ENCODE results near the gene SPANXD. TPM values are rescaled to one million over a fixed set of nuclear protein-coding genes. Genes with fewer than 3 reads are reported as not detected.
"Not testable (repeated sequence)": the region's sequence is repeated elsewhere in the genome, so short reads cannot be mapped to it uniquely, and the experiment has no call there.

The SPANXD gene, protein sequence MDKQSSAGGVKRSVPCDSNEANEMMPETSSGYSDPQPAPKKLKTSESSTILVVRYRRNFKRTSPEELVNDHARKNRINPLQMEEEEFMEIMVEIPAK
- total RNA-seq (2014; rRNA removed; shearing (Covaris generic)): not detected in 2 replicates

DNA sequence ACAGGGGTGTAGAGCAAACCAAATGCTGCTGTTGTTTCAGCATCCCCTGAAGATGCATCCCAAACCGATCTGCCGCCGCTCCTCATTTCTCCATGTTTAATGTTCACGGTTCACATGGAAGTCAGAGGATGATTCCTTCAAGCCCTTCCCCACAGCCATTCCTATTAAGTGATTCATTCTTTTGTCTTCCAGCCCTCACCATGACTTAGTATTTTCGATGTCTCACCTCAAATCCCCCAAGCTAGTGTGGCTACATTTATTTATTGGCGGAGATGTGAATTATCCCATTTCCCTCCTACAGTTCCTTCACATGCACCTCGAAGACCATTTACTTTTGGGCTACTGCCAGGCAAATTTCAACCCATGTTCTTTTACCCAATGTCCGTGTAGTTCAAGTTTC is at the start of gene SPANXD:
TSS of gene SPANXD (minus strand) at position 101 of the 400 bp plus-strand sequence. CDS start 334 bp downstream, outside the sequence.
- not testable (repeated sequence) for H3K4me3 ChIP-seq; H3K36me3 ChIP-seq; DNase-seq; H3K27ac ChIP-seq; H3K27me3 ChIP-seq; H3K9me3 ChIP-seq (replicated peaks); H3K4me1 ChIP-seq

DNA sequence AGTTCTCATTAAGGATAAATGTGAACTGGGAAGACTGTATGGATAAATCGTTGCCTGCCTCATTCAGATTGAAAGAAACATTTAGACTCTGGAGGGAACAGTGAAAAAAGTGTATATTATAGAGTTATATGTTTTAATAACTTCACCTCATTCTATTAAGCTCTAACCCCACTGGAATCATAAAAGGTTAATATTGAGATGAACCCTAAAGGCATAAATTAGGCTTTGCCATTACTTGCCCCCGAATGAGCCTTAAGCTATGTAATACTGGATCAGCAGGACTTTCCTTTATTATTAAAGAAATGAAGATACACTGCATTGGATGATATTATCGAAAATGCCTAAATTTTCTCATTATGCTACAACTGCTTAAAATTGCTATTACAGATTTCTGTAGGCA is 44.1 kb upstream of the SPANXD start:
- H3K36me3 ChIP-seq: no peaks in the 10 kb centered on the region
- H3K9me3 ChIP-seq (replicated peaks): no peaks in the 10 kb centered on the region
- no peaks in the 10 kb centered on the region for H3K4me1 ChIP-seq
- DNase-seq: no peak
- no peak overlapping the region for H3K27ac ChIP-seq
- no peaks in the 10 kb centered on the region for H3K27me3 ChIP-seq
- H3K4me3 ChIP-seq: no peak overlapping the region

DNA sequence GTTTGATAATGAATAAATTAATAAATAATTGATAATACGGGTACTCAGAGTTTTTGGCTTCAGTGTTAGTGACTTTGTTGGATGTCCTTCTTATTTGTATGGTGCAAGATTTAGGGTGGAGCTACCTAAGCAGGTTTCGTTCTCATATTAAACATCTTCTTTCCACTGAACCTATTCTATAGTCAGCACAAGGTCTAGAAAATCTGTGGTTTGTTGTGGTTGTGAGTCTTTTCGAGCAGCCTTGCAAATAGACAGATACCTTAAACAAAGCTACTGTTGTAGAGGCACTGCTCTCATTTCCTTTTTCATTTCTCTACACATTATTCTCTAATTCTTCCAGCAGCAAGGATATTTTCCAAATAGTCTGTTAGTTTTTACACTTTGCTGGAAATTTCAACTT is 38.1 kb upstream of the SPANXD start:
- H3K4me3 ChIP-seq: no peak overlapping the region
- no peaks in the 10 kb centered on the region for H3K36me3 ChIP-seq
- no peaks in the 10 kb centered on the region for H3K4me1 ChIP-seq
- no peaks in the 10 kb centered on the region for H3K9me3 ChIP-seq (replicated peaks)
- H3K27ac ChIP-seq: no peak overlapping the region
- DNase-seq: no peak
- no peaks in the 10 kb centered on the region for H3K27me3 ChIP-seq

DNA sequence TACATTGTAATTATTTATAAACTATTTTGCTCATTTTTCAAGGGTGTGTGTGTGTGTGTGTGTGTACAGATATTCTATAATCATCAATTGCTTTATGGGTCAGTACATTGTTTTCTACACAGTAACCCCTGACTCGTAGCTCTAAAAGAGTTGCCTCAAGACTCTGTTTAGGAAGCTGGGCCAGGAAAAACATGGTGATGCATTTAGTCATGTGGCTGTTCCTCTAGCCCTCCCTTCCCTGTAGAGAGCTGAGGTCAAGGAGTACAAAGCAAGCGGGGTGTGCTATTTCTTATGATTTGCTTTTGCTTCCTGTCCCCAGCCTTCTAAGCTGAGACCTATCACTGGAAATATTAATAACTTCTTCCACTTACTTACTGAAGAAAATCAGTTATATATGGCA is 34.8 kb upstream of the SPANXD start:
- Histone ChIP-seq H3K36me3 (no peaks in the 10 kb centered on the region), H3K27ac (no peak overlapping the region), H3K4me3 (no peak overlapping the region), H3K9me3 (replicated peaks) (no peaks in the 10 kb centered on the region), H3K4me1 (no peaks in the 10 kb centered on the region), H3K27me3 (no peaks in the 10 kb centered on the region)
- DNase-seq: no peak

DNA sequence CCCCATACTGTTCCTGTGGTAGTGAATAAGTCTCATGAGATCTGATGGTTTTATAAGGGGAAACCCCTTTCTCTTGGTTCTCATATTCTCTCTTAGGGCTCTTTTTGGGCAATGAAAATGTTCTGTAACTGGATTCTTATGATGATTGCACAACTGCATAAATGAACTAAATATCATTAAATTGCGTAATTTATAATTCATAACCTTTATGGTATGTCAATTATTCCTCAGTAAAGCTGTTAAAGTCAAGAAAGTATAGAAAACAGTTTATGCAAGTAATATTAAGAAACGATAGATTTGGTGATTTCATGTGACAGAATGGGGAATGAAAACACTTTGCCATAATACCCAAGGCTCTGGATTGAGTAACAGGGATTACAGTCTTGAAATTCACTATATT is 33.5 kb upstream of the SPANXD start:
- H3K4me3 ChIP-seq: no peak overlapping the region
- no peaks in the 10 kb centered on the region for H3K9me3 ChIP-seq (replicated peaks)
- H3K4me1 ChIP-seq: no peaks in the 10 kb centered on the region
- H3K27me3 ChIP-seq: no peaks in the 10 kb centered on the region
- DNase-seq: no peak
- no peak overlapping the region for H3K27ac ChIP-seq
- no peaks in the 10 kb centered on the region for H3K36me3 ChIP-seq

DNA sequence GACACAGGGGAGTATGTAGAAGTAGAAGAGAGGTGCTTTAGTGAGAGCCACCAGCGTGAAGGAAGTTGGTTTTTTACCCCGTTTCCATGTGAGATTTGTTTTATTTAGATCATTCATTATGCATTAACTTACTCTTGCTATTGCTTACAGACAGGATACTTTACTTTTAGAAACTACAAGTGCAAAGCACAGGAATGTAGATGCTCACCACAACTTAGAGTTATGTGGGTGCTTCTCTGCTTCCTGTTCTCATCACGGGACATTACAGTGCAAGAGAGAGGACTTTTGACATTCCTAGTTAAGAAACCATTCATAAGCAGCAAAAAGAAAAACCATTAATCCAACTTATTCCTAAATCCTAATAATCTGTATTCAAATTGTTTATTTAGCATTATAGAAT is 25.6 kb upstream of the SPANXD start:
- no peaks in the 10 kb centered on the region for H3K27me3 ChIP-seq

DNA sequence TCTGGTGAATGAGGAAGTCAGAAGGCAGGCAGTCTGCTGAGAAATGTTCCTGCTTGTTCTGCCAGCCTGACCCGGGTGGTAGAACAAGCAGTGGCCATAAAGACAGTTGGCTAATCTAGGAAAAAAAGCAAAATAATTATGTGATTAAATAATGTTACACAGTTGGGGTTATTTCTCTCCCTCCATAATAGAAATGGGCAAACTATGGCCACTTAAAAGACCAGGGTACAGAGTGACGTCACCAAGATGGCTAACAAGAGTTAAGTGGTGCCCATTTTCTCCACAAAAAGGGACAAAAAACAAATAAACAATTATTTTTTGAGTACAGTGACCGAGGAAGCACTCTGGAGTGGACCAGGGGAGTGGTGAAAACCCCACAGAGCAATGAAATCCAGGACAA is 16.1 kb upstream of the SPANXD start:
- no peak for DNase-seq
- H3K9me3 ChIP-seq (replicated peaks): no peaks in the 10 kb centered on the region
- no peak overlapping the region for H3K4me3 ChIP-seq
- H3K4me1 ChIP-seq: no peaks in the 10 kb centered on the region
- H3K27ac ChIP-seq: no peak overlapping the region
- no peaks in the 10 kb centered on the region for H3K36me3 ChIP-seq
- H3K27me3 ChIP-seq: no peaks in the 10 kb centered on the region

More for the DNA sequence above, 25.6 kb upstream of the SPANXD start:
- Histone ChIP-seq H3K4me3 (no peak overlapping the region), H3K36me3 (no peaks in the 10 kb centered on the region), H3K9me3 (replicated peaks) (no peaks in the 10 kb centered on the region), H3K27ac (no peak overlapping the region), H3K4me1 (no peaks in the 10 kb centered on the region)
- DNase-seq: no peak

DNA sequence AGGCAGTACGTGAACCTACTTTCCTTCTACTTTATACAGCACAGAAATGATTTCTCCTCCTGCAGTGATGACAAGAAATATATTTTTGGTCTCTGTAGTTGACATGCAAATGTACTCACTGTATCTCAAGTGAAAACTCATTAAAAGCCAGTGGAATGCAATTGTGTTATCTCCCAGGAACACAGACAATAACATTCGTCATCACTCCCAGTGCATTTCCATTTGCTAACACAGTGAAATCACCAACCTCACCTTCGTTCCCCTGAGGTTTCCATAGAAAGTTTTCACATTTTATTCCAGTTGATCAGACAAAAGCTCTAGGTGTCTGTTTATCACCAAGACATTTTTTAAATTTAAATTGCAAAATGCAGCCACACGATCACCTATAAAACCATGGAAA is 2.5 kb upstream of the SPANXD start:
- H3K9me3 ChIP-seq (replicated peaks): no peaks in the 10 kb centered on the region
- DNase-seq: no peak

DNA sequence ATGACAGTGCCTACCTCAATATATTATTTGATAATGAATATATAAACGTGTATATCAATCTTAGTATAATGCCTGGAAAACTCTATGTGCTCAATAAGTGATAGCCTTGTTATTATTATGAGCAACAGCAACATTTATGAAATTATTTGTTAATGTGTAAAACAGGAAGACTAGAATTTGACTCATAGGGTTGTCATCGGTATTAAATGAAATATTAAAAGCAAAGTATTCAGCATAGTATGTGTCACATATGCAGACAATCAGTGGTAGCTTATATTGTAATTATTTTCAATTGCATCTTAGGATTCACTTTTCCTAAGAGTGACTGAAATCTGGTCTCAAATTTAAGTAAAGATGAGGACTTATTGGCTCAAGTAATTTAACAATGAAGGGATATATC is 24.6 kb downstream of the SPANXD start:
- H3K4me1 ChIP-seq: no peaks in the 10 kb centered on the region
- H3K9me3 ChIP-seq (replicated peaks): no peaks in the 10 kb centered on the region
- H3K4me3 ChIP-seq: no peak overlapping the region
- no peaks in the 10 kb centered on the region for H3K36me3 ChIP-seq
- no peak for DNase-seq
- no peaks in the 10 kb centered on the region for H3K27me3 ChIP-seq
- H3K27ac ChIP-seq: no peak overlapping the region

More for the DNA sequence above, 2.5 kb upstream of the SPANXD start:
- Histone ChIP-seq H3K36me3 (no peaks in the 10 kb centered on the region), H3K4me1 (no peaks in the 10 kb centered on the region), H3K4me3 (no peak overlapping the region), H3K27ac (no peak overlapping the region), H3K27me3 (no peaks in the 10 kb centered on the region)

DNA sequence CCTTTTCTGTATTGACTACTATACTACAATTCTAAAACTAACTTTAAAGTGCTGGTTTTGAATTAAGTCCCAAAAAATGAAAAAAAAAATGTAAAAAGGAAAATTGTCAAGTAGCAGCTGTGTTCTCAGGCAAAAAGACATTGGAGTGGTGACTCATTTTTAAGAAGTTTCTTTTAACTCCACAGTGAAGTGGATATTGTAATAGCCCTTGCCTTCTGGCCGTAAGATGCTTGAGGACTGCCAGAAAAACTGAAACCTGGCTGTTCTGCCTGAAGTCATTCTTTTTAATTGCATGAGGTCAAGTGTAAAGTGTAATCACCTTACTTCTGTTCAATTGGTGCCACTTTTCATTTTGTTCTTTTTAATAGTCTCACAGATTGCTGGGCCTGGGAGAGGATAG is 28.9 kb downstream of the SPANXD start:
- no peak for DNase-seq
- Histone ChIP-seq H3K9me3 (replicated peaks) (no peaks in the 10 kb centered on the region), H3K36me3 (no peaks in the 10 kb centered on the region), H3K4me3 (no peak overlapping the region), H3K4me1 (no peaks in the 10 kb centered on the region), H3K27ac (no peak overlapping the region), H3K27me3 (no peaks in the 10 kb centered on the region)

DNA sequence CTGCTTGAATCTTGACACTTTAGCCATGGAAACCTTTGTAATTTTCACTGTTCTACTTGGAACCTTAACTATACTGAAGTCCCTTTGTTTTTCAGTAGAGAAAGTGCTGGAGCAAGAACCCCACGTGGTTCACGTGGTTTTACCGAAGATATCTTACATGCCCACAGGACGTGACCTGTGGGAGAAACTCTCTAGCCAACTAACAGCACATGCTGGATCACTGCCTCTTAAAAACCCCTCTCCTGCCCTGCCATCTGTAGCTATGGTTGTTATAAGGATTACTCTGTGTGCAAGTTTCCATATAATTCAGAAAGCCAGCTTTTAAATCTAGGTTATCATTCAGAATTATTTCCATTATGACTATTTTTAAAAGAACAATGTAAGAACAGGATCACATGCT is 30.2 kb downstream of the SPANXD start:
- H3K4me1 ChIP-seq: no peaks in the 10 kb centered on the region
- no peak overlapping the region for H3K27ac ChIP-seq
- no peak for DNase-seq
- H3K36me3 ChIP-seq: no peaks in the 10 kb centered on the region
- H3K4me3 ChIP-seq: no peak overlapping the region
- no peaks in the 10 kb centered on the region for H3K9me3 ChIP-seq (replicated peaks)
- no peaks in the 10 kb centered on the region for H3K27me3 ChIP-seq

DNA sequence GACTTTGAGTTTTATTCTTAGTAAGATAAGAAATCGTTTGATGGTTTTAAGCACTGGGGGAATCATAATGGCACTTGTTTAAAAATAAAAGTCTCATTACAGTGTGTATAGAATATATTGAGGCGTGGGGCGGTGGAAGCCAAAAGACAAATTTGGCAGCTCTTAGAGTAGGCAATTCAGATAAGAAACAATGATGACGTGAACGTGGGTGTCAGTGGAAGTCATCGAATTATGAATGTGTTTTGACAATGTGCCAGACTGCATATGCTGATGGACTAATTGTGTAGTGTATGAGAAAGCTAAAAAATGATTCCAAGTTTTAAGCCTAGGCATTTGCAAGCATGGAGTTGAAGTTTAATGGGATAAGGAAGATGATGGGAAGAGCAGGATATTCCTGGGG is 35.8 kb downstream of the SPANXD start:
- Histone ChIP-seq H3K27me3 (no peaks in the 10 kb centered on the region), H3K4me1 (no peaks in the 10 kb centered on the region), H3K4me3 (no peak overlapping the region), H3K9me3 (replicated peaks) (no peaks in the 10 kb centered on the region), H3K36me3 (no peaks in the 10 kb centered on the region), H3K27ac (no peak overlapping the region)
- no peak for DNase-seq

DNA sequence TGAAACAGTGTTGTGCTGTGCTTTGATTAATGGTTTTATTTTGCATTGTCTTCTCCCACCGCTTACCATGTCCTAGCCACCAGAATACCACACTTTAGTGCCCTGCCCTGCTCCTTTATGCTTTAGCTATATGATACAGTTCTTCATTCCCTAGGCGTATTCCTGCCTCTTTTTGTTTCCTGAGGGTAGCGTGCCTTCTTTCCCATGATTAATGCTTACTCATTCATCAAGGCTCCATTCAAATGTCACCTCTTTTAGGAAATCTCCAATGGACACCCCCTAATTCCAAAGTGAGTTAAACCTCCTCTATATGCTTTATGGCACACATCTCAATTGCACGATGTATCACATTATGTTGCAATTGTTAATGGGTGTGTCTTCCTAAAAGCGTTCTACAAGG is 46.3 kb downstream of the SPANXD start:
- Histone ChIP-seq H3K9me3 (replicated peaks) (no peaks in the 10 kb centered on the region), H3K27me3 (no peaks in the 10 kb centered on the region), H3K27ac (no peak overlapping the region), H3K36me3 (no peaks in the 10 kb centered on the region), H3K4me1 (no peaks in the 10 kb centered on the region), H3K4me3 (no peak overlapping the region)
- no peak for DNase-seq

Other genes with a start within 250 kb of the SPANXD start
- not detected in 2 replicates for gene SPANXA1, start 114.0 kb downstream of the SPANXD start, total RNA-seq (2014; rRNA removed; shearing (Covaris generic))
- not detected in 2 replicates for gene SPANXA2, start 109.0 kb downstream of the SPANXD start, total RNA-seq (2014; rRNA removed; shearing (Covaris generic))
- gene MAGEC3, start 139.6 kb upstream of the SPANXD start, total RNA-seq (2014; rRNA removed; shearing (Covaris generic)): not detected in 2 replicates
- 1.1 and 1.4 TPM in 2 replicates for gene MAGEC1, start 205.2 kb upstream of the SPANXD start, total RNA-seq (2014; rRNA removed; shearing (Covaris generic))

Data from SJCRH30 (cell line).